MM.1S (cell line): ENCODE data around the gene MBTPS1.

Experiments used
- DNase-seq: peaks from one replicate; pipeline ENCODE4 v3.0.0-alpha.2; 2015
- H2AFZ ChIP-seq: fragments of 300-600 bp; sonication (generic); 2 replicates; pipeline ENCODE4 v1.6.0; 2016; ENCODE audit warnings: antibody characterized with exemption, low read length
- H3F3A ChIP-seq: fragments of 300-600 bp; sonication (generic); 2 replicates; pipeline ENCODE4 v1.6.1; 2016; ENCODE audit warnings: mild to moderate bottlenecking, antibody characterized with exemption, low read length, moderate library complexity, mixed read lengths; ENCODE audit not compliant: insufficient read depth
- H3K27ac ChIP-seq: fragments of 300-600 bp; sonication (generic); 2 replicates; pipeline ENCODE4 v1.5.1; 2016; ENCODE audit warnings: mild to moderate bottlenecking, low read length
- H3K27me3 ChIP-seq: fragments of 300-600 bp; sonication (generic); replicated peaks from 2 replicates; pipeline ENCODE4 v1.6.0; 2016; ENCODE audit warnings: low read length; ENCODE audit not compliant: insufficient read depth
- H3K36me3 ChIP-seq: fragments of 300-600 bp; sonication (generic); replicated peaks from 2 replicates; pipeline ENCODE4 v1.6.1; 2016; ENCODE audit warnings: mild to moderate bottlenecking, low read length, mixed read lengths; ENCODE audit not compliant: insufficient read depth
- H3K4me1 ChIP-seq: fragments of 300-600 bp; sonication (generic); 2 replicates; pipeline ENCODE4 v1.6.1; 2016; ENCODE audit warnings: low read length, mixed read lengths
- H3K4me2 ChIP-seq: fragments of 300-600 bp; sonication (generic); 2 replicates; pipeline ENCODE4 v1.6.0; 2016; ENCODE audit warnings: low read depth, low read length
- H3K4me3 ChIP-seq: fragments of 300-600 bp; sonication (generic); 2 replicates; pipeline ENCODE4 v1.5.1; 2016; ENCODE audit warnings: low read length, mixed read lengths
- H3K79me2 ChIP-seq: fragments of 300-600 bp; sonication (generic); 2 replicates; pipeline ENCODE4 v1.6.1; 2016; ENCODE audit warnings: mixed run types, low read length, mixed read lengths
- H3K9ac ChIP-seq: fragments of 300-600 bp; sonication (generic); 2 replicates; pipeline ENCODE4 v1.6.1; 2016; ENCODE audit warnings: low read length, mixed read lengths
- H3K9me2 ChIP-seq: fragments of 300-600 bp; sonication (generic); replicated peaks from 2 replicates; pipeline ENCODE4 v1.6.1; 2016; ENCODE audit warnings: mild to moderate bottlenecking, low read length, mixed read lengths; ENCODE audit not compliant: insufficient read depth
- H3K9me3 ChIP-seq: fragments of 300-600 bp; sonication (generic); replicated peaks from 2 replicates; pipeline ENCODE4 v1.6.1; 2016; ENCODE audit warnings: mild to moderate bottlenecking, low read length, mixed read lengths; ENCODE audit not compliant: insufficient read depth
- H4K20me1 ChIP-seq: fragments of 300-600 bp; sonication (generic); 2 replicates; pipeline ENCODE4 v1.6.1; 2016; ENCODE audit warnings: mild to moderate bottlenecking, low read length, moderate library complexity, mixed read lengths; ENCODE audit not compliant: insufficient read depth
- EZH2 ChIP-seq: fragments of 300-600 bp; sonication (generic); optimal IDR thresholded peaks from 2 replicates; pipeline ENCODE3; 2017; ENCODE audit warnings: low read depth, mild to moderate bottlenecking, antibody characterized with exemption, low read length, mixed read lengths
- EZH2phosphoT487 ChIP-seq: fragments of 300-600 bp; sonication (generic); IDR thresholded peaks from 2 replicates; pipeline ENCODE4 v1.6.1; 2018; ENCODE audit warnings: antibody characterized with exemption, low read length
- TF ChIP-seq, protein P1 (sequence below): fragments of 300-600 bp; sonication (generic); IDR thresholded peaks from 2 replicates; pipeline ENCODE4 v1.5.1; 2016; ENCODE audit warnings: antibody characterized with exemption, low read length, mixed read lengths

MBTPS1 gene

DNA sequence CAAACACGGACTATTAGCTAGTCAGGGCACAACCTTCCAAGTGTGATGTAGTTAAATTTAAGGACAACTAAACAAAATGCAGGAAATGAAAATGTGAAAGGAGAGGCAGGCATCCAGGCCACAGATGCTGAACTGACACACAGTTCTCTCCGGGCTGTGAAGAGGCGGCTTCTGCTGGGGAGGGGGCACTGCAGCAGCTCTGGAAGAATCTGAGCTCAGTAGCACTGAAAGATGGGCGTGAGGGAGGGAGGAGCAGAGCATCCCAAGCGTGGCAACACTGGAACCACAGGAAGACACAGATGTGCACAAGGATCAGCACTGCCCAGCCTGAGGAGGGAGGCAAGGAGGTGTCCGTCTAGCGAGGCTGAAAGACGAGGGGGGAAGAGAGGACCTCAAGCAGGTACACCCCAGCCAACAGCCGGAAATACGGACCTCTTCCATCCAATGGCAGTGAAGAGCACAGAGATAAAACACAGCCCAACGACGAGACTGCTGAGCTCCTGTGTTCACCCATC lies 11.4 kb downstream of the MBTPS1 start:
- Histone ChIP-seq H3F3A (peaks cover 12% of the 10 kb centered on the region), H3K9ac (no peak overlapping the region), H3K9me2 (no peaks in the 10 kb centered on the region), H3K4me1 (peaks cover 19% of the 10 kb centered on the region), H3K4me3 (no peak overlapping the region), H3K4me2 (no peak overlapping the region), H3K9me3 (no peaks in the 10 kb centered on the region), H3K27ac (no peak overlapping the region), H3K27me3 (no peaks in the 10 kb centered on the region), H2AFZ (no peak overlapping the region), H3K36me3 (no peaks in the 10 kb centered on the region), H4K20me1 (no peaks in the 10 kb centered on the region), H3K79me2 (peaks cover 86% of the 10 kb centered on the region)
- TF ChIP-seq EZH2phosphoT487, result no peak
- TF ChIP-seq, protein P1, sequence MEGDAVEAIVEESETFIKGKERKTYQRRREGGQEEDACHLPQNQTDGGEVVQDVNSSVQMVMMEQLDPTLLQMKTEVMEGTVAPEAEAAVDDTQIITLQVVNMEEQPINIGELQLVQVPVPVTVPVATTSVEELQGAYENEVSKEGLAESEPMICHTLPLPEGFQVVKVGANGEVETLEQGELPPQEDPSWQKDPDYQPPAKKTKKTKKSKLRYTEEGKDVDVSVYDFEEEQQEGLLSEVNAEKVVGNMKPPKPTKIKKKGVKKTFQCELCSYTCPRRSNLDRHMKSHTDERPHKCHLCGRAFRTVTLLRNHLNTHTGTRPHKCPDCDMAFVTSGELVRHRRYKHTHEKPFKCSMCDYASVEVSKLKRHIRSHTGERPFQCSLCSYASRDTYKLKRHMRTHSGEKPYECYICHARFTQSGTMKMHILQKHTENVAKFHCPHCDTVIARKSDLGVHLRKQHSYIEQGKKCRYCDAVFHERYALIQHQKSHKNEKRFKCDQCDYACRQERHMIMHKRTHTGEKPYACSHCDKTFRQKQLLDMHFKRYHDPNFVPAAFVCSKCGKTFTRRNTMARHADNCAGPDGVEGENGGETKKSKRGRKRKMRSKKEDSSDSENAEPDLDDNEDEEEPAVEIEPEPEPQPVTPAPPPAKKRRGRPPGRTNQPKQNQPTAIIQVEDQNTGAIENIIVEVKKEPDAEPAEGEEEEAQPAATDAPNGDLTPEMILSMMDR, result no peak
- no peak for TF ChIP-seq EZH2
- DNase-seq, result no peak

DNA sequence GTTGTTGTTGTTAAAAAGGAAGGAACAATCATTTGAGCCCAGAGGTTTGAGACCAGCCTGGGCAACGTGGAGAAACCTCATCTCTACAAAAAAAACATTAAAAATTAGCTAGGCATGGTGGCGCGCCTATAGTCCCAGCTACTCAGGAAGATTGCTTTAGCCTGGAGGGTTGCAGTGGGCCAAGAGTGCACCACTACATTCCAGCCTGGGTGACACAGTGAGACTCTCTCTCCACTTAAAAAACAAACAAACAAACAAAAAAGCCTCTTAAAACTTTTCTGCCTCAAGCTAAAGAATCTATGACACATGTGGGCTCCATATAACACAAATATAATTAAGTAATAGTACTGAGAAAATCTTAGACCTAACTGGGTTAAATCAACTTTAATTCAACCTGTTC lies 12.5 kb downstream of the MBTPS1 start:
- H3F3A ChIP-seq, result peaks cover 8% of the 10 kb centered on the region
- peaks cover 14% of the 10 kb centered on the region for H3K4me1 ChIP-seq
- TF ChIP-seq EZH2phosphoT487, result no peak
- TF ChIP-seq, protein P1, result no peak
- TF ChIP-seq EZH2, result no peak
- no peaks in the 10 kb centered on the region for H3K36me3 ChIP-seq
- no peaks in the 10 kb centered on the region for H3K9me2 ChIP-seq
- no peaks in the 10 kb centered on the region for H3K27me3 ChIP-seq
- H3K9ac ChIP-seq, result no peak overlapping the region
- H2AFZ ChIP-seq, result no peak overlapping the region
- peaks cover 83% of the 10 kb centered on the region for H3K79me2 ChIP-seq
- H4K20me1 ChIP-seq, result no peaks in the 10 kb centered on the region
- no peaks in the 10 kb centered on the region for H3K9me3 ChIP-seq
- DNase-seq, result no peak
- no peak overlapping the region for H3K4me2 ChIP-seq
- no peak overlapping the region for H3K4me3 ChIP-seq
- H3K27ac ChIP-seq, result no peak overlapping the region

DNA sequence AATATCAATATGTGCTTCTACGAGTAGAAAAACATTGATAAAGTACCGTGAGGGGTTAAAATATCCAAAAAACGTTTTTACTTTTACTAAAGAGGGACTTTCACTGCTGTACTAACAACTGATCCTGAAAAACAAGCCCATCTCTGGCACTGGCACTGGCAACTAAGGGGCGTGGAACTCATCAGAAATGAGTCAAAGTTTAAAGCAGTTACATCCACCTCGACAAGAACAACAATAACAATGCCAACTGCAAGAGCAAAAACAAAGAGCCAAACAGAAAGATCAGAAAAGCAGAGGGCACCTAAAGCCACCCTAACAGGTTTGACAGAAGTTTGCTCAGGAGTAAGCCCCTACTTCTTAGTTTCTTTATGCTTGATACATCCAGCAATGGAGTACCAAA lies 13.1 kb downstream of the MBTPS1 start:
- Histone ChIP-seq H4K20me1 (no peaks in the 10 kb centered on the region), H3K9me3 (no peaks in the 10 kb centered on the region), H3K27ac (no peak overlapping the region), H3K9me2 (no peaks in the 10 kb centered on the region), H2AFZ (no peak overlapping the region), H3K4me1 (peaks cover 13% of the 10 kb centered on the region; the same call in 1 of the 2 replicates), H3K36me3 (no peaks in the 10 kb centered on the region), H3K9ac (no peak overlapping the region), H3K27me3 (no peaks in the 10 kb centered on the region), H3F3A (peaks cover 4% of the 10 kb centered on the region), H3K79me2 (peaks cover 83% of the 10 kb centered on the region), H3K4me2 (no peak overlapping the region), H3K4me3 (no peak overlapping the region)
- no peak for DNase-seq
- TF ChIP-seq EZH2phosphoT487 (no peak), EZH2 (no peak)
- TF ChIP-seq, protein P1, result no peak
